ENCODE measurements around the gene MYO15B. TPM values are rescaled to one million over a fixed set of nuclear protein-coding genes. Genes with fewer than 3 reads are reported as not detected.

Gene MYO15B
- total RNA-seq, 1 experiment from 2014 or later: 26.5 TPM

DNA sequence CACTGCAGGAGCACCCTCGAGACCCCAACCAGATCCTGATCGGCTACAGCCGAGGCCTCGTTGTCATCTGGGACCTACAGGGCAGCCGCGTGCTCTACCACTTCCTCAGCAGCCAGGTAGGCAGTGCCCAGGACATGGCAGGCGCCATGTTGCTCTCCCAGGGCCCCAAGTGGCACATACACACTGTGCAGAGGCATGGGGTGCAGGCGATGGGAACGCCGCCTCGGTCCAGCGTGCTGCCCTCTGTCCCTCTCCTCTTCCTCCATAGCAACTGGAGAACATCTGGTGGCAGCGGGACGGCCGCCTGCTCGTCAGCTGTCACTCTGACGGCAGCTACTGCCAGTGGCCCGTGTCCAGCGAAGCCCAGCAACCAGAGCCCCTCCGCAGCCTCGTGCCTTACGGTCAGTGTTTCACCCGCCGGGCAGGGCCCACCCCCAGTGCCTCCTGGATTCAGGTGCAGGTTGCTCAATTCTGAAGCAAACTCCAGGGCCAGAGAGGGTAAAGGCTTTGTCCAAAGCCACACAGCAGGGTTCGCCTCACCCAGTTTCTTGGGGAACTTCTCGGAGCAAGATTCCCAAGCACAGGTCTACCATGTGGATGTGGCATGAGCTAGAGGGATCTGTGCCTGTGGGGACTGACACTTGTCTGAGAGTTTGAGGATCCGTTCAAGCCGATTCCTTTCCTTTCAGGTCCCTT is 24.4 kb upstream of the MYO15B start:
- Histone ChIP-seq H3K4me3 (ENCODE audit: low read depth in 2 of 2, low read length in 2 of 2) (no peak overlapping the region), H3K27me3 (ENCODE audit: control insufficient read depth, insufficient read depth, low read length) (no peaks in the 10 kb centered on the region), H3K4me1 (ENCODE audit: control insufficient read depth, insufficient read depth, low read length) (peaks cover 65% of the 10 kb centered on the region), H3K36me3 (ENCODE audit: control insufficient read depth, insufficient read depth, low read length) (no peaks in the 10 kb centered on the region), H3K27ac (ENCODE audit: low read length) (peak overlapping the region; percentile 81), H3K9me3 (ENCODE audit: control insufficient read depth, insufficient read depth, low read depth, low read length) (no peaks in the 10 kb centered on the region)
- no TSS peak for BruUV-seq (replicated peaks)
- ATAC-seq (no peak), DNase-seq (ENCODE audit: low read depth, low spot score) (no peak)
- in situ Hi-C loops (cut with HindIII; ENCODE audit: low pct_unique_long_range_greater_than_20kb, low sequenced_read_pairs) (no loop called here), intact Hi-C loops (cut with micrococcal nuclease; ENCODE audit: unreplicated experiment) (no loop called here)
- POLR2A ChIA-PET: no interaction called here
- TF ChIP-seq, protein P1, sequence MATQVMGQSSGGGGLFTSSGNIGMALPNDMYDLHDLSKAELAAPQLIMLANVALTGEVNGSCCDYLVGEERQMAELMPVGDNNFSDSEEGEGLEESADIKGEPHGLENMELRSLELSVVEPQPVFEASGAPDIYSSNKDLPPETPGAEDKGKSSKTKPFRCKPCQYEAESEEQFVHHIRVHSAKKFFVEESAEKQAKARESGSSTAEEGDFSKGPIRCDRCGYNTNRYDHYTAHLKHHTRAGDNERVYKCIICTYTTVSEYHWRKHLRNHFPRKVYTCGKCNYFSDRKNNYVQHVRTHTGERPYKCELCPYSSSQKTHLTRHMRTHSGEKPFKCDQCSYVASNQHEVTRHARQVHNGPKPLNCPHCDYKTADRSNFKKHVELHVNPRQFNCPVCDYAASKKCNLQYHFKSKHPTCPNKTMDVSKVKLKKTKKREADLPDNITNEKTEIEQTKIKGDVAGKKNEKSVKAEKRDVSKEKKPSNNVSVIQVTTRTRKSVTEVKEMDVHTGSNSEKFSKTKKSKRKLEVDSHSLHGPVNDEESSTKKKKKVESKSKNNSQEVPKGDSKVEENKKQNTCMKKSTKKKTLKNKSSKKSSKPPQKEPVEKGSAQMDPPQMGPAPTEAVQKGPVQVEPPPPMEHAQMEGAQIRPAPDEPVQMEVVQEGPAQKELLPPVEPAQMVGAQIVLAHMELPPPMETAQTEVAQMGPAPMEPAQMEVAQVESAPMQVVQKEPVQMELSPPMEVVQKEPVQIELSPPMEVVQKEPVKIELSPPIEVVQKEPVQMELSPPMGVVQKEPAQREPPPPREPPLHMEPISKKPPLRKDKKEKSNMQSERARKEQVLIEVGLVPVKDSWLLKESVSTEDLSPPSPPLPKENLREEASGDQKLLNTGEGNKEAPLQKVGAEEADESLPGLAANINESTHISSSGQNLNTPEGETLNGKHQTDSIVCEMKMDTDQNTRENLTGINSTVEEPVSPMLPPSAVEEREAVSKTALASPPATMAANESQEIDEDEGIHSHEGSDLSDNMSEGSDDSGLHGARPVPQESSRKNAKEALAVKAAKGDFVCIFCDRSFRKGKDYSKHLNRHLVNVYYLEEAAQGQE (IDR thresholded peaks at IDR 0.05; ENCODE audit: insufficient read depth in 1 of 2, low read depth in 2 of 2, low read length in 1 of 2): no peak
- TF ChIP-seq SIN3A (IDR thresholded peaks at IDR 0.05; ENCODE audit: borderline replicate concordance, insufficient read depth, low read depth, low read length) (no peak), TCF7L2 (IDR thresholded peaks at IDR 0.05; ENCODE audit: low read depth, low read length) (no peak), POLR2AphosphoS5 (IDR thresholded peaks at IDR 0.05; ENCODE audit: low read depth, low read length) (no peak)
- TF ChIP-seq, protein P2, sequence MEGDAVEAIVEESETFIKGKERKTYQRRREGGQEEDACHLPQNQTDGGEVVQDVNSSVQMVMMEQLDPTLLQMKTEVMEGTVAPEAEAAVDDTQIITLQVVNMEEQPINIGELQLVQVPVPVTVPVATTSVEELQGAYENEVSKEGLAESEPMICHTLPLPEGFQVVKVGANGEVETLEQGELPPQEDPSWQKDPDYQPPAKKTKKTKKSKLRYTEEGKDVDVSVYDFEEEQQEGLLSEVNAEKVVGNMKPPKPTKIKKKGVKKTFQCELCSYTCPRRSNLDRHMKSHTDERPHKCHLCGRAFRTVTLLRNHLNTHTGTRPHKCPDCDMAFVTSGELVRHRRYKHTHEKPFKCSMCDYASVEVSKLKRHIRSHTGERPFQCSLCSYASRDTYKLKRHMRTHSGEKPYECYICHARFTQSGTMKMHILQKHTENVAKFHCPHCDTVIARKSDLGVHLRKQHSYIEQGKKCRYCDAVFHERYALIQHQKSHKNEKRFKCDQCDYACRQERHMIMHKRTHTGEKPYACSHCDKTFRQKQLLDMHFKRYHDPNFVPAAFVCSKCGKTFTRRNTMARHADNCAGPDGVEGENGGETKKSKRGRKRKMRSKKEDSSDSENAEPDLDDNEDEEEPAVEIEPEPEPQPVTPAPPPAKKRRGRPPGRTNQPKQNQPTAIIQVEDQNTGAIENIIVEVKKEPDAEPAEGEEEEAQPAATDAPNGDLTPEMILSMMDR (IDR thresholded peaks at IDR 0.05): no peak
- CTCF ChIA-PET: no interaction called here

DNA sequence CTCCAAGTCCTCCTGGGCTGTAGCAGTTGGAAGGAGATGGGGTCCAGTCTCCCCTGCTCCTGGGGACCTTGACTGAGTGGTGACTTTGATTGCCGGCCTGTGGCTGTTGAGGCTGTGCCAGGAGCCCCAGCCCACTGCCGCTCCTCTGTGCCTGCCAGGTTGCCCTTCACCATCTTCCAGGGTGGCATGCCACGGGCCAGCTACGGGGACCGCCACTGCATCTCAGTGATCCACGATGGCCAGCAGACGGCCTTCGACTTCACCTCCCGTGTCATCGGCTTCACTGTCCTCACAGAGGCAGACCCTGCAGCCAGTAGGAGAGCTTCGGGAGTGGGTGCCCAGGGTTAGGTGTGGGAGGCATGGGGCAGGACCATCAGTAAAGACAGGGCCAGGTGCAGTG is 23.4 kb upstream of the MYO15B start:
- Histone ChIP-seq H3K9me3 (ENCODE audit: control insufficient read depth, insufficient read depth, low read depth, low read length) (no peaks in the 10 kb centered on the region), H3K4me3 (ENCODE audit: low read depth in 2 of 2, low read length in 2 of 2) (no peak overlapping the region), H3K27ac (ENCODE audit: low read length) (peak overlapping the region; percentile 81), H3K36me3 (ENCODE audit: control insufficient read depth, insufficient read depth, low read length) (no peaks in the 10 kb centered on the region), H3K4me1 (ENCODE audit: control insufficient read depth, insufficient read depth, low read length) (peaks cover 57% of the 10 kb centered on the region), H3K27me3 (ENCODE audit: control insufficient read depth, insufficient read depth, low read length) (no peaks in the 10 kb centered on the region)
- DNase-seq (ENCODE audit: low read depth, low spot score) (no peak), ATAC-seq (no peak)
- POLR2A ChIA-PET: no interaction called here
- intact Hi-C loops (cut with micrococcal nuclease; ENCODE audit: unreplicated experiment) (no loop called here), in situ Hi-C loops (cut with HindIII; ENCODE audit: low pct_unique_long_range_greater_than_20kb, low sequenced_read_pairs) (no loop called here)
- TF ChIP-seq, protein P1 (IDR thresholded peaks at IDR 0.05; ENCODE audit: insufficient read depth in 1 of 2, low read depth in 2 of 2, low read length in 1 of 2): no peak
- TF ChIP-seq TCF7L2 (IDR thresholded peaks at IDR 0.05; ENCODE audit: low read depth, low read length): no peak
- no peak for TF ChIP-seq POLR2AphosphoS5 (IDR thresholded peaks at IDR 0.05; ENCODE audit: low read depth, low read length)
- no peak for TF ChIP-seq SIN3A (IDR thresholded peaks at IDR 0.05; ENCODE audit: borderline replicate concordance, insufficient read depth, low read depth, low read length)
- TF ChIP-seq, protein P2 (IDR thresholded peaks at IDR 0.05): no peak
- BruUV-seq (replicated peaks): no TSS peak
- CTCF ChIA-PET: interaction anchor here (0.6 to 0.7 kb wide), 2 partner anchors 65 to 141 kb away, joined by 4 to 17 read pairs; no protein-coding TSS in a partner anchor

Data from Panc1 (cell line).